Left lobe of liver (tissue), 2 donors: Measurements from ENCODE around the gene CDKN2C. TPM values are rescaled to one million over a fixed set of nuclear protein-coding genes. Genes with fewer than 3 reads are reported as not detected.

Source experiments
- ATAC-seq: fragments of 200-7000 bp; cut with Tn5 transposase; one replicate; pipeline ENCODE4 v1.9.1; 2020; ENCODE audit warnings: mild to moderate bottlenecking, moderate library complexity
- DNase-seq: peaks from one replicate; pipeline ENCODE4 v3.0.0-alpha.2; 2020; ENCODE audit warnings: low spot score
- total RNA-seq: library from RNA; stranded (reverse); gene quantifications from one replicate; pipeline ENCODE4 v1.2.1, GENCODE V29; 2021
- donor health status: DM: no; HTN: no; CAD: no; lungs with moderate emphysema.
- donor health status: DM: no; HTN: yes; CAD: no.

Gene CDKN2C
- total RNA-seq, 1 donor from 2014 or later, result 2.2 TPM

DNA sequence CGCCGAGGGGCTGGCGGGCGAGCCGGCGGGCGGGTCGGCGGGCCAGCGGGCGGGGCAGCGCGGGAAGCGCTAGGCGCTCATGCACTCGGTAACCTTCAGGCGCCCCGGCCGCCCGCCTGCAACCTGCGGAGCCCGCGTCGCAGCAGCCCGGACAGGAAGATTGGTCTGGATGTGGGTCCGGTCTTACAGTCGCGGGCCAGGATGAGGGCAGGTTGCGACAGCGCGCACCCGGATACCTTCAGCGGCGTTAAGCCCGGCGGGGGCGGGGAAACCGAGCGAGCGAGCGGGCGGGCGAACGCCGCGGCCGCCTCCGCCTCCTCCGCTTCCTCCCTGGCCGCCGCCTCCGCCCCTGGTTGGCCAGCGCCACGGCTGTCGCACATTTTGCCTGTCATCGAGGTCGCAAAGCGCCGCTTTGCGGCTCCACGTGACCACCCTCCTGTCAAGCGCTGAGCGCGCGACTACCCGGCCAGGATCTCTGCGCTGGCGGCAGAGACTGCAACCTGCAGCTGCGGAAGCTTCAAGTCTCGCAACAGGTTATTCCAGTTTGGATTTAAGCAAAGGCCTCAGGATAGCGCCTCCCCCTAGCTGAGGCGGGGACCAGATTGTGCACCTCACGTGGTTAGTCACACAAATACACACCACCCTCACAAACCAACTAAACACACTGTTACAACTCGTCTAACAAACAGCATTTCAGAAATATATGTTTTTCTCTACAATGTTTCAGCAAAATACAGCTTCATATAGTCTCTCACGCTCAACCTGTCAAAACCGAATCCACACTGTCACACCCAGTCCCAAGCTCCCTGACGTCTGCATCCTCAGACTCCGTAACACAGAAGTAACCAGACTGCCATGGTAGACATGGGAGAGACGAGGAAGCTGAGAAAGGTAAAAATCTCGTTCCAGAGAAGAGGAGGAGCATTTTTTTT, 9.9 kb upstream of the CDKN2C start, which contains the start of gene FAF1:
Gene FAF1, minus strand, starts transcription at position 355 of the 932 bp plus-strand sequence. CDS start 456 bp downstream, outside the sequence.
- peak; percentile 98 for ATAC-seq
- peak; percentile 99 for DNase-seq

DNA sequence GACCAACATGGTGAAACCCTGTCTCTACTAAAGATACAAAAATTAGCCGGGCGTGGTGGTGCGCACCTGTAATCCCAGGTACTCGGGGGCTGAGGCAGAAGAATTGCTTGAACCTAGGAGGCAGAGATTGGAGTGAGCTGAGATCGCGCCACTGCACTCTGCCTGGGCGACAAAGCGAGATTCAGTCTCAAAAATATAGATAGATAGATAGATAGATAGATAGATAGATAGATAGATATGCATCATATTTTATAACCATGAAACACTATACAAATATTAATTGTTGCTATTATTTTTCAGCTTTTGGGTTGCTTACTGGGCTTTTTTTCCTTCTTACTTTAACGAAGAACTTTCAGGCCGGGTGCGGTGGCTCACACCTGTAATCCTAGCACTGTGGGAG, 5.2 kb upstream of the CDKN2C start:
- ATAC-seq (no peak), DNase-seq (no peak)

DNA sequence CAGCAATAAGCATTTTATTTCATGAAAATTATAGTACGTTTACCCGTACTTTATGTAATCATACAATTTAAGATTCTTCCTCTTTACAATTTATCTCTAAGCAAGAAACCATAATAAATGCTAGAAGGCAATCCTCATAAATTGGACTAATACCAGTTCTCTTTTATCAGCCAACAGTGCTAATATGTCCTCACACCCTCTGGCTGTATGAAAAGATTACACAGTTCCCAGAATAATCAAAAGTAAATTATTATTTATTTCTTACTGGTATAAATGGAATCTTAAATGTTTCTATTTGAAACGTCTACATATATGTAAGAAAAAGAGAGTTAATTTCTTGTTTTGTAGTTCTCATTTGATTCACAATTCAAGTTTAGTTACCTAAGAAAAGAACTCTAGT, 3.1 kb upstream of the CDKN2C start:
- DNase-seq, result no peak
- ATAC-seq, result no peak

DNA sequence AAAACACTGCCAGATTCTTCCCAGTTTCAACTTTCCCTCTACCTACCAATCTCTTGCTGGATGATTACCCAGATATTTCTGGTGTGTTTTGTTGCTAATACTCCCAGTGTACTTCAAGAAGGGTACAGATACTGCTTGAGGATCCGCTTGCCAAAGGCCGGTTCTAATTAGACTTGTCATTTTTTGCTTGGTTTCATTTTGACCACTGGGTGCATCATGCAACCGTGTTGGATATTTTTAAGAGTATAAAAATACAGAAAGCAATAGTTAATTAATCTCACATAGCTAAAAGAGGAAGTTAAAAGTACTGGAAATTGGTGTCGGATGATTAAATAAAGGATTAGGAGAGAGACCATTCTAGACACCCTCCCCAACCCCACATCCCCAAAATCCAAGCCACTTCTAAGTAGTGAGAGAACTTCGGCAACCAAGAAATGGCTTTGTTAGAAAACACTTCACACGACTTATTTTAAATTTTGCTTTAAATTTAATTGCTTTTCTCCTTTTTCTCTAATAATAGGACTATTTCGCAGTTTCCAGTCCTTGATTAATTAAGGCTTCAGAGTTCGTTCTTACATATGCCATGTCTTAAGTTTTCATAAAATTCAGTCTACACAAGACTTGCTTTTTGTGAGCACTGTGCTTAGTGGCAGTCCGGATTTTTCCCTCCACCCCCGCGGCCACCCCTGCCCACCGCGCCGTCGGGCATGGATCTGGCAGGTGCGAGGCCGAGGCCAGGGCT, 2.5 kb upstream of the CDKN2C start:
- ATAC-seq (no peak), DNase-seq (no peak)

DNA sequence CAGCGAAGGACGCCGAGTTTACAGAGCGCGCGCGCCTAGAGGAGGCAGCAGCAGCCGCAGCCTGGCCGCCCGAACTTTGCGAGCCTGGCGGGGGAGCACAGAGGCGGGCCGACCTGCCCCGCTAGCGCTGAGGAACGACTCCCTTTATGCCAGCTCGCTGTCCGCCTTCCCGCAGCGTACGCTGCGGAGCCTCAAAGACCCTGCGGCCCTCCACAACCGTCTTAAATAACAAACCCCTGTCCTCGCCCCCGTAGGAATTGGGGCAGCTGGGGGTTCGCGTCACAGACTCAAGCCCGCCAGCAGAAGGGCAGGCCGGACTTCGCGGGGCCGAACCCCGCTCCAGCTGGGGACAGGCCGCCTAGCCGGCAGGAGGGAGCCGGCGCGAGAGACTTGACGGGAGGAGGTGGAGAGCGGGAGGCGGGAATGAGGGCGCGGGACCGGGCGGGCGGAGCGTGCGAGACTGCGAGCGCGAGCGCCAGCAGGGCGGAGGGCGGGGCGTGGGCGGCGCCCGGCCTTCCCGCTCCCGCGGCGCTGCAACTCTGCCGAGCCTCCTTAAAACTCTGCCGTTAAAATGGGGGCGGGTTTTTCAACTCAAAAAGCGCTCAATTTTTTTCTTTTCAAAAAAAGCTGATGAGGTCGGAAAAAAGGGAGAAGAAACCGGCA, 1.8 kb upstream of the CDKN2C start:
- DNase-seq (peak; percentile 94), ATAC-seq (peak; percentile 88)

DNA sequence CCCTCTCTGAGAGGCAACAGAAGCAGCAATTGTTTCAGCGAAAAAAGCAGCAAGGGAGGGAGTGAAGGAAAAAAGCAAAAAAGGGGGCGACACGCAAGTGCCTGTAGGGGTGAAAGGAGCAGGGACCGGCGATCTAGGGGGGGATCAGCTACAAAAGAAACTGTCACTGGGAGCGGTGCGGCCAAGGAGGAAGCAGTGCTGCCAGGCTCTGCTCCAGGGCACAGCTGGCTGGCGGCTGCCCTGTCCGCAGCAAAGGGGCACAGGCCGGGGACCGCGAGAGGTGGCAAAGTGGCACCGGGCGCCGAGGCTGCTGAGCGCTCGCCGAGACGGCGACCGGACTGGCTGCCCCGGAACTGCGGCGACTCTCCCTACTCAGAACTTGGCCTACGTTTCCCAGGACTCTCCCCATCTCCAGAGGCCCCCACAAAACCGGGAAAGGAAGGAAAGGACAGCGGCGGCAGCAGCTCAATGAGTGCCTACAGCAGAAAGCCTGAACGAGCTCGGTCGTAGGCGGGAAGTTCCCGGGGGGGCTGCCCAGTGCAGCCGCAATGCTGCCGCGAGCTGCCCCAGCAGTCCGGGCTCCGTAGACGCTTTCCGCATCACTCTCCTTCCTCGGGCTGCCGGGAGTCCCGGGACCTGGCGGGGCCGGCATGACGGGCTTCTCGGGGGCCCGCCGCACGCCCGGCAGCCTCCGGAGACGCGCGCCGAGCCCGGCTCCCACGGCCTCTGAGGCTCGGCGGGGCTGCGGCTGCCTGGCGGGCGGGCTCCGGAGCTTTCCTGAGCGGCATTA, 1.0 kb upstream of the CDKN2C start:
- ATAC-seq, result peak; percentile 48

DNA sequence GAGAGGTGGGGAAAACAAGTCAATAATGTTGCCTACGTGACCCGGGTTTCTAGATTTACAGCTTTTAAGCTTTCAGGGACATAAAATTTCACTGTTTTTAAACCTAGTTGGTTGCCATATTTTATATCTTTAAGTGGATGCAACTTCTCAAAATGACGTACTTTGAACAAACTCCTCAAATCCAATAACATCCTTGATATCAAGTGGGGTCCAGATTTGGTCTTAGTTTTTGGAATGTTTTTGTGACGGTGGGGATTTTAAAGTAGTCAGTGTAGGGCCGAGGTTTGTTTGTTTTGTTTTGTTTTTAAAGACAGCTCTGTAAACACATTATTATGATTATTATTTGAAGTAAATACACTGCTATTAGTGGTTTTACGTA, 453 bp downstream of the CDKN2C start:
- DNase-seq, result no peak
- no peak for ATAC-seq

More for the DNA sequence above, 1.0 kb upstream of the CDKN2C start:
- DNase-seq, result peak; percentile 66

DNA sequence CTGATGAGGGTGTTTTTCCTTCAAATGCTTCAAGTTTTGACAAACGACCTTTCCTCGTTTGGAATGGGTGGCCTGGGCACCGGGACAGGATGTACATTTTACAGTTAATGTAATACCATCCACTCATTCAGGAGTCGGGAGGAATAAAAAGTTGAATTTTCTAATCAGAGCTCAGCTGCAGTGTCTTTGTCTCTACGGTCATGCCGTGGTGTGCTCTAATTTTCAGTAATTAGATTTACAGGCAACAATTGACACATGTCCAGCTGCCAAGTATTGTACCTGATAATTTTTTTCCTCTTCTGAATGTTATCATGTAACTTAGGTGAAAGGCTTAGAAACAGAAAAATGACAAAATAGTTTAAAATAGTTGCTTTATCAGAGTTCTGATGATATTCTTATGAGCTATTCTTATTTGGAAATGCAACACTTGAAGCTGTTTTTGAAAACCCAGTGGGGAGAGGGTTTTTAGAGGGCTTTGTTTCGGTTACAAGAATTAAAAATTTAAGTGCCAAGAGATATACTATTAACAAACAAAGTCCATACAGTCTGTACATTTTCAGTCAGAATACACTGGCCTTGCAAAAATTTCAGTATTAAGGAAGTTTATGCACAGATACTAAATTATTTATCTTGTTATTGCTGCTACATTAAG, 1.0 kb downstream of the CDKN2C start:
- ATAC-seq (no peak), DNase-seq (no peak)

DNA sequence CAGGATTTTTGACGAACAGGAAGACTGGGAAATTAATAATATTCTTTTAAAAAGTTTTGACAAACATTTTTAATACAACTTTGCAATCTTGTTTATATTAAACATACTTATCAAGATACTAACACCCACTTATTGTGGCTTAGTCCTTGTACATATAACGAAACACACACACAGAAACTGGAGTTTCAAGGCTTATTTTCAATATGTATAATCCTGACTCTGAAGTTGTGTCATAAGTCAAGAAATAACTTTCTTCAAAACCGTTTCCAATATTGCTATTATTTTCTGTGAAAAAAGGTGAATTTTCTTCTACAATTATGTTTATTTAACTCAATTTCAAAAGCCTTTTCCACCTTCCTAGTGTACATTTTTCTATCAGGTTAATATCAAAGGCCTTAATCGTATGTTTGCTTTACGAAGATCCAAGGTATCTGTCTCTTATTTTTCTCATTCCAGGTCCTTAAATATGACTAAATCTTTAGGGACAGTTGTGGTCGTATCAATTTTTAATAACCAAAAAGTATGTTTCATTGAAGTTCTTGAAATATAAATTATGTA, 1.8 kb downstream of the CDKN2C start:
- no peak for ATAC-seq
- DNase-seq, result no peak

DNA sequence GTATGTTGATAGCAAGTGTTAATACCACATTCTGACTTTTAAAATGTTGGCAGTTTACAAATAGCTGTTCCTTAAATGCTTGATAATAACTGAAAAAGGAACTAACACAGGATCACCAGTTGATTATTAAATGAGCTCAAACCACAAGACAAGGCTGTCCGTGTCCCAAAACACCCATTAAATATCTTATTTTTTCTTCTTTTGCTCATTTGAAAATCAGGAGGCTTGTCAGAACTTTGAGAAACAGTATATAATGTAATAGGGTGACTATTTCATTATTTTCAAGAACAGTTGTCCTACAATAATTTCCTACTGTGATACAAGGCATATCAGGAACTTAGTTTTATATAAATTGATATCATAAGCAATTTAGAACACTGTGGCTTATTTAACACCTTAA, 2.7 kb downstream of the CDKN2C start:
- no peak for ATAC-seq
- DNase-seq, result no peak

DNA sequence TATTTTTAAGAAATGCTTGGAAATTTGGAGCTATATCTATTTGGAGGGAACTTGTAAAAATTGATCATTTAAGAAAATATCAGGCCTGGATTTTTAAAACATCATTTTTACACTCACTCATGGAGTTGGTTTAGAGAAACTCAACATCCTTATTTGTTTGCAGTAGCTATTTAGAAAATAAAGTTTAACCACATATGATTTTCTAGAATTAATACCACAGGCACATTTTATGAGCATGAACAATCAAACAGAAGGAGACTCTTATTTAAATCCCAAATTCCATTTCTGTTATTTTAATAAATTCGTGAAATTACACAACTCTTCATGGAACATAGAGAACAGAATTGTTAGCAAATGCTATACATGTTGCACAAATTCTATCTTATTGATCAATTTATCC, 3.2 kb downstream of the CDKN2C start:
- DNase-seq (no peak), ATAC-seq (no peak)

DNA sequence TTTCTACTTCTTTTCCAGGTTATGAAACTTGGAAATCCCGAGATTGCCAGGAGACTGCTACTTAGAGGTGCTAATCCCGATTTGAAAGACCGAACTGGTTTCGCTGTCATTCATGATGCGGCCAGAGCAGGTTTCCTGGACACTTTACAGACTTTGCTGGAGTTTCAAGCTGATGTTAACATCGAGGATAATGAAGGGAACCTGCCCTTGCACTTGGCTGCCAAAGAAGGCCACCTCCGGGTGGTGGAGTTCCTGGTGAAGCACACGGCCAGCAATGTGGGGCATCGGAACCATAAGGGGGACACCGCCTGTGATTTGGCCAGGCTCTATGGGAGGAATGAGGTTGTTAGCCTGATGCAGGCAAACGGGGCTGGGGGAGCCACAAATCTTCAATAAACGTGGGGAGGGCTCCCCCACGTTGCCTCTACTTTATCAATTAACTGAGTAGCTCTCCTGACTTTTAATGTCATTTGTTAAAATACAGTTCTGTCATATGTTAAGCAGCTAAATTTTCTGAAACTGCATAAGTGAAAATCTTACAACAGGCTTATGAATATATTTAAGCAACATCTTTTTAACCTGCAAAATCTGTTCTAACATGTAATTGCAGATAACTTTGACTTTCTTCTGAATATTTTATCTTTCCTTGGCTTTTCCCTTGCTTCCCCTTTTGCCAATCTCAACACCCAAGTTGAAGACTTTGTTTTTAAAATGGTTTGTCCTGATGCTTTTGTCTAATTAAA, 4.0 kb downstream of the CDKN2C start:
- DNase-seq (no peak), ATAC-seq (no peak)

DNA sequence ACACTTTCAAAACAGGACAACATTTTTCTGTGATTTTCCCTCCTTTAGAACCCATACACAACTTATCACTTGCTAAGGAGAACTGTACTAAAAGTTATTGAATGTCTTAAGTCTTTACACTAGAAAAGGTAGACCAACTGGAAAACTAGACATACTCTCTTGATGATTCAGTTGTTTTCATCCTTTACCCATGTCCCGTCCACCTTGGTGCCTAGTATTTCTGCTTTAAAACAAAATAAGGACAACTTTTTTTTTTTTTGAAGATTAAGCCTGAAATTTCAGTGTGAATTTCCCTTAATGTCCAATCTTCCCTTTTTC, 4.5 kb downstream of the CDKN2C start:
- DNase-seq, result no peak
- no peak for ATAC-seq

DNA sequence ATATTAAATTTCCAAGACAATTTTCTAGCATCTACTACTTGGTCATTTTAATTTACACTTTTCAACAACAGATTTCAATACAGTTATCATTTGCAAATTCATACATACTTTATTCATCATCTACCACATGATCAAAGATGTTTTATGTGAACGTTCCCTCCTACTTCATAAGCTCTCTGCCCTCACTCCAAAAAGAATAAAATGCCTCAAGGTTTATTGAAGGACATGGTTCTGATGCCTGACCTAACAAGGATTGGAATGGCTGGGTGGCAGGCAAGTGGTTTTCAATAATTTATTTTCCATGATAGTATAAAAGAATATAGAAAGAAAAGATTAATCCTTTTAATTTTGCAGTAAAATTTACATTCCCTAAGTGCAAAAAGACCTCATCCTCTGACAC, 5.4 kb downstream of the CDKN2C start:
- DNase-seq (no peak), ATAC-seq (no peak)

DNA sequence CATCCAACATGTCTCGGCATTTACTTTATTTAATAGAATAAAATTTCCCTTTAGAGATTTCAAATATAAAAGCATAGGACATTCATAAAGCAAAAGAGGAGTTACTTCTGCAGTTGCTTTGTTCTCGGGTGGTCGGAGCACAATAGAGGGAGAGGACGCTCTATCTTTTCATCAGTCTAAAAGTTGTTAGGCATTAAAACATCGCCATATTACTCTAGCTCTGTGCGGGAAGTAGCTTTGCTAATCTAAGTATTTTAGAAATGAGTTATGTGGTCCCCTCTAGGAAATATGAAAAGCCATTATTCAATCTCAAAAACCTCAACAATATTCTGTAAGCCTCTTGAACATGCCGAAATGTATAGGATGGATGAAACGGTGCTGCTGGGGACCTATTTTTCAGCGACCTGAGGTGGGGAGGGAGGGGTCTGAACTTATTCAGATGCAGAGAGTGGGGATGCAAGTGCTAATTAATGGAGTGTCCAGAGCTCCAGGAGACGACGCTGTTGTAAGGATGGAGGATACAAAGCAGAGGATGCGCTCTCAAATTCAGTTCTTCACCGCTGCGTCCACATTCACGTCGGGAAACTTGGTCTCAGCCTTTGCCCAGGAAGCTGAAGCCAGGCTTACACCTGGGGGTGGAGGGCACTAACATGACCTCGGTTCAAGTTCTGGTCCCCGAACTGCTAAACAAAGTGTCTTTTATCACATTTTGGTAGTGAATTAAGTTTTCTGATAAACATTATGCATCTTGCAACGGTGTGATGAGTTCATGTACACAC, 6.3 kb downstream of the CDKN2C start:
- DNase-seq (no peak), ATAC-seq (no peak)

DNA sequence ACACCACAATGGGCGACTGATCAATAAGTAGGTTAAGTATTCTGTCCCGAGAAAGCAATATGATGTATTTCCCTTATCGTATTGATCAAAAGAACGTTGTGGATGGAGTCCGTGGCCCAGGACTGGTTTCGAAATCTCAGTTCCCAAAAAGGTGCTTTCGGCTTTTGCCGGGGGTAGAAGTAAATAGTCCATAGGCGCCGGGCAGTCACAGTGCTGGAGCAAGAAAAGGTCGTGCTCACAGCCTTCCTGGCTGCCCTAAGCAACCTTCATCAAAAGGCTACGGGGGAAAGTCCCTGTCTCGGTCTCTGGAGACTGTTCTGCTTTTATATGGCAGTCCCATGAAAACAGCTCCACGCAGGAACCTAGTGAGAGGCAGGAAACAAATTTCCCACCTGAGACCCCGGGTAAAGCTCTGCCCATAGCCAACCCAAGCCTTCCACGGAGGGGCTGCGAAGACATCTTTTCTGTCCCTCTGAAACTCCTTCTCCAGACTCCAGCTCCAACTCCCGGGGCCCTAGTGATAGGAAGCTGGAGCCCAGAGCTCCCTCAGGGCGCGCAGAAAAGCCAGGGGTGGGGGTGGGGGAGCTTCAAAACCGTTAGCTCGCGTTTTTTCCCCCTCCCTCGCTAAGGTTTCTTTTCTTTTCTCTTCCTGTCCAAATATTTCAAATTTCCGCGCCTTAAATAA, 7.0 kb downstream of the CDKN2C start:
- DNase-seq (no peak), ATAC-seq (peak; percentile 57)

DNA sequence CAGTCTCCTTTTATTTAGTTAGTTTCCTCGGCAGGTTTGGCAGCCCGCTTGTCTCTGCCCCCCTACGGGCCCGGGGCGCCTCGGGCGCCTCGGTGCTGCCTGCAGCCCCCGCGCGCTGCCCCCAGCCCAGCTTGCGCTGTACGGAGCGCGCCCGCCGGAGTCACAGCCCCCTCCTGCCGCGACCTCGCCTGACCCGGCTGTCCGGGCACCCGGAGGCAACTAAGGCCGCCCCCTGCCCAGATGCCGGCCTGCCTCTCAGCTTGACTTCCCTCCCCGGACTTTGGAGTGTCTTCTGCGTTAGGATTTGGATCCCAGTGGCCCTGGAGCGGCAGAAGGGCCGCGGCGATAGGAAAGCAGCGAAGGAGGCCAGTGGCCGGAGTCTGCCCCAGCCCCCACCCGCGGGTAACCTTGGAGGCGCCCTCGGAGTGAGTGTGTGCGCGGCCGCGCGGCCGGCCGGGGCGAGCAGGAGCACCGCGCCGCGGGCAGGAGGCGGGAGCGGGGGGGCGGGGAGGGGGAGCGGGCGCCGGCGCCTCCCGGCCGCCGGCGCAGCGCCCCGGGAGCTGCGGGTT, 7.6 kb downstream of the CDKN2C start:
- DNase-seq (peak; percentile 75), ATAC-seq (peak; percentile 79)
